Gastroesophageal sphincter (tissue), 3 donors: Measurements from ENCODE around the gene SND1.

Source experiments
- EP300 ChIP-seq: sonication (generic); formaldehyde crosslinking; IDR thresholded peaks from one replicate; pipeline ENCODE4 v1.6.1; 2017; ENCODE audit warnings: antibody characterized with exemption, mild to moderate bottlenecking
- POLR2A ChIP-seq, 2 donors: fragments of 450-650 bp; IDR thresholded peaks; one replicate each; pipeline ENCODE4 v1.6.1; 2017; ENCODE audit warnings: antibody characterized with exemption in 2 of 2, mild to moderate bottlenecking in 2 of 2, moderate library complexity in 1 of 2
- TF ChIP-seq, protein P1 (sequence below), 4 experiments: fragments of 200-600 bp in 2 of 4; fragments of 450-650 bp in 2 of 4; sonication (generic) in 1 of 4; IDR thresholded peaks; one replicate each; pipeline ENCODE4 v1.5.1; 2017 to 2019; ENCODE audit warnings: antibody characterized with exemption in 4 of 4, mild to moderate bottlenecking in 2 of 4, moderate library complexity in 2 of 4

DNA sequence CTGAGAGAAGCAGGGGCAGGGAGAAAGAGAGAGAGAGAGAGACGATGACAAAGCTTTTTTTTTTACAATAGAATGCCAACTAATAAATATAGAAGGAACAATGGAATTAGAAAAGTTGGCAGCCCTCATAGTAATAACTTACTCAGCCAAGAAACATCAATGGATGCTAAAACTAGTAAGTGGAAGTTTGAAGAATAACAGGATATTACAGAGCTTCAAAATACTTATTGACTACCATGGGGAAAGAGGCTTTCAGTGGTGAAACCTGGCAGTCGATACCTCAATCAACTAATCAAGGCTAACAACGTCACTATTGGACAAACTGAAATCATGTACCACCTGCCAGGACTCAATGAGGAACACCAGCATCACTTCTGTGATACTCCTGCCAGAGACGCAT lies 479.7 kb downstream of the SND1 start:
- TF ChIP-seq EP300 (no peak), POLR2A (IDR thresholded peaks at IDR 0.05) (no peak)
- TF ChIP-seq, protein P1, sequence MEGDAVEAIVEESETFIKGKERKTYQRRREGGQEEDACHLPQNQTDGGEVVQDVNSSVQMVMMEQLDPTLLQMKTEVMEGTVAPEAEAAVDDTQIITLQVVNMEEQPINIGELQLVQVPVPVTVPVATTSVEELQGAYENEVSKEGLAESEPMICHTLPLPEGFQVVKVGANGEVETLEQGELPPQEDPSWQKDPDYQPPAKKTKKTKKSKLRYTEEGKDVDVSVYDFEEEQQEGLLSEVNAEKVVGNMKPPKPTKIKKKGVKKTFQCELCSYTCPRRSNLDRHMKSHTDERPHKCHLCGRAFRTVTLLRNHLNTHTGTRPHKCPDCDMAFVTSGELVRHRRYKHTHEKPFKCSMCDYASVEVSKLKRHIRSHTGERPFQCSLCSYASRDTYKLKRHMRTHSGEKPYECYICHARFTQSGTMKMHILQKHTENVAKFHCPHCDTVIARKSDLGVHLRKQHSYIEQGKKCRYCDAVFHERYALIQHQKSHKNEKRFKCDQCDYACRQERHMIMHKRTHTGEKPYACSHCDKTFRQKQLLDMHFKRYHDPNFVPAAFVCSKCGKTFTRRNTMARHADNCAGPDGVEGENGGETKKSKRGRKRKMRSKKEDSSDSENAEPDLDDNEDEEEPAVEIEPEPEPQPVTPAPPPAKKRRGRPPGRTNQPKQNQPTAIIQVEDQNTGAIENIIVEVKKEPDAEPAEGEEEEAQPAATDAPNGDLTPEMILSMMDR (IDR thresholded peaks at IDR 0.05), result no peak
